Stimulated activated naive CD8-positive, alpha-beta T cell treated with anti-CD3 and anti-CD28 coated beads, Interleukin-15, Interleukin-2, amounts not matched to agents 100 U/mL and 50 U/mL, for 24 hours (primary cell): ENCODE data around the gene TAS2R60.
"Not testable (repeated sequence)": the region's sequence is repeated elsewhere in the genome, so short reads cannot be mapped to it uniquely, and the experiment has no call there.

ENCODE experiments used
- ATAC-seq: fragments of 150-1000 bp; cut with Tn5 transposase; one replicate; pipeline ENCODE4 v1.10.0; 2021
- DNase-seq: peaks from one replicate; pipeline ENCODE4 v3.0.0; 2021

Gene TAS2R60

DNA sequence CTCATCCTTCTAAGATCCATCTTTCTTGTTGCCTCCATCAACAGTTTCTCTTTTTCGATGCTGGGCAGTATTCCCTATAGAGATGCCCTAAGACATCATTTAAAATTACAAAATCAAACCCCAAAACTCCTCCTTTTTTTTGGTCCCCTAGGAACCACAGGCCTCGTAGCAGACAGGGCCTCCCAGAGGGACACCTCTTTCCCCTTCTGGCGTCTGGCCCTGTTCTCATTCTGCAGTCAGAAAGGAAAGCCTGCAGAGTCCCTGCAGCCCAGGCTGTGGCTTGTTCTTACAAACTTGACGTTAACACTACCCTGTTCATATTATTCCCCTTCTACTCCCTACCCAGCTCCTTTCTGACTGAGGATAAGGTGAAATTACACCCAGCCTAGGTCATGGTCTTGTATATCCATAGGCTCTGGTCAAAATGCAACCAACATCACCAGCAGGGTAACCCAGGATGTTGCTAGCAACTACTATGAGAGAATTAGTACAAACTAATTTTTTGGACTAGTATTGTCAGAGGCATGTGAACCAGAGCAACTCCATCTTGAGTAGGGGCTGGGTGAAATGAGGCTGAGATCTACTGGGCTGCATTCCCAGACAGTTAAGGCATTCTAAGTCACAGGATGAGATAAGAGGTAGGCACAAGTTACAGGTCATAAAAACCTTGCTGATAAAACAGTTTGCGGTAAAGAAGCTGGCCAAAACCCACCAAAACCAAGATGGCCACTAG lies 31.1 kb upstream of the TAS2R60 start:
- DNase-seq (no peak), ATAC-seq (no peak)

DNA sequence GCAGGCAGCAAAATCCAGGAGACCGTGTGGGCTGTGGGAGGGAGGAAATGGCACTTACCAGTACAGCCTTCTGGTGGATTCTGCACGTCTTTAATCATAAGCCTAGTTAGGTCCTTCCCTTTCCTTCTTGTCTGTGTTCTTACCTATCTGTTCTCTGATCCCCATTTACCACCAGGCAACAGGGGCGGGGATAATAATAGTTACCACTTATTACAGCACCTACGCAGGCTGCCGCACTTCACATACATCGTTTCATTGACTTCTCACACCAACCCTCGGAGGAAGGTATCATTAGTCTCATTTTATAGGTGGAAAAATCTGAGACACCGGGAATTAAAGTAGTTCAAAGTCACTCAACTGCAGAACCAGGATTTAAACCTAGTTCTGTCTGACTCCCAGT lies 30.1 kb upstream of the TAS2R60 start:
- ATAC-seq (no peak), DNase-seq (no peak)

DNA sequence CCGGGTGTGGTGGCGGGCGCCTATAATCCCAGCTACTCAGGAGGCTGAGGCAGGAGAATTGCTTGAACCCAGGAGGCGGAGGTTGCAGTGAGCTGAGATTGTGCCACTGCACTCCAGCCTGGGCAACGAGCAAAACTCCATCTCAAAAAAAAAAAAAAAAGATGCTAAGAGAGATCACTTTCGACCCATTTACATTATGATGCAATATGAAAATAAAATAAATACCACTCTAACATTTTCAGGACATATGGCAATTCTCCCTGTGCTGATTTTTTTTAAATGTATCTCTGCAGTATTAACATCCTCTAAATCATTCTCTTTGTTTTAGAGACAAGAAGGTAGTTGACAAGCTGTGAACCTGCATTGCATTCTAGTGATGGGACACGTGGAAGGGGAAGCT lies 28.0 kb upstream of the TAS2R60 start:
- not testable (repeated sequence) for DNase-seq, ATAC-seq

DNA sequence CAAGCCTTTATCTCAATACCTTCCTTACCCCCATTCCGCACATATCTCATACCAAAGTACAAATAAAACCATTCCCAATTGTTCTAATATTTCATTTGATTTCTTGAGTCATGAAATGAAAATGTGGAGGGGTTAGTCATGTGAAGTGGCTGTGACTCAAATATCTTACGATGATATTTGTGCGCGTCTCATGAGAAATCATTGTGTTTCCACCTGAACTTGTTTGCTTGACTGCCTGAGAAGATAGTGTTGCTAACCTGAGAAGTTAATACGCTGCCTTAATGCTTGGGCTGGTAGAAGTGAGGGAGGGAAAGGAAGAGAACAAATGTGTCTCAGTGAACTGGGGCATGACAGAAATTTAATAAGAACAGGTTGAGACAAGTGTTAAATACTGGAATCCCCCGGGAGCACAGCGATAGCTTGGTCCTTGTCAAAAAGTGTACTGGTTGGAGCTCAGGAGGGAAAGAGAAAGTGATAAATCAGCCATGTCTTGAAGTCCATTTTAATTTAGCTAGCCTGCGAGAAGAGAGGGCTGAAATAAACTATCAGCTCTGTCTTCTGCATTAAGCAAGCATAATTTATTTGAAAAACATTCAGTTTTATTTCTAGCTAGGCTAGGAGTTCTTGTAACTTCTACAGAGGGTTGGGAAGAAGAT lies 27.4 kb upstream of the TAS2R60 start:
- ATAC-seq, result no peak
- DNase-seq, result no peak

GRCh38 chr7:143416565-143417149 lies 26.6 kb upstream of the TAS2R60 start:
- ATAC-seq, result no peak

DNA sequence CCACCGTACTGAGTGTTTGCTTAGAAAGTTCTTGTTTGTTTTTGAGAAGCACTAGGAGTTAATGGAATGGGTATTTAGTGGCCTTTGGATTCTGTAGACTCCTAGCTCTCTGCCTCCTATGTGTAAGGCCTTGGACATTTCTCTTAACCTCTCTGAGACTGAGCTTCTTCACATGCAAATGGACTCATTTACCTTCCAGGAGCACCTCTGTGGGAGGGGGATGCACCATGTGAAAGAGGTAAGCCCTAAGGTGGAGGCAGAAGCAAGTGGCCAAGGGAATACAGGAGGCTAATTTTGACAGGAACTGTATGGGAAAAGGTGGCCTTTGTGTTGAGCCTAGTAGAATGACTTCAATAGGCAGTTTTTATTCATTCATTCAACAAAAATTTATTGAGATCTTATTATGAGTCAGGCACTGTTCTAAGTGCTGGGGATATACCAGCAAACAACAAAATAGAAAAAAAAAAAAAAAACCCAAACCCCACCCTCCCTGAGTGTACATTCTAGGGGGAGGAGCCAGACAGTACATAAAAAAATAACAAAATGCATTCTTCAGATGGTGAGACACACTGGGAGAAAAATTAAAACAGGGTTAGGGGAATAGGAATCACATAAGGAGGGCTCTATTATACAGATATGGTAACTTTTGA lies 25.4 kb upstream of the TAS2R60 start:
- ATAC-seq (no peak), DNase-seq (no peak)

More at GRCh38 chr7:143416565-143417149, 26.6 kb upstream of the TAS2R60 start:
- DNase-seq, result no peak

DNA sequence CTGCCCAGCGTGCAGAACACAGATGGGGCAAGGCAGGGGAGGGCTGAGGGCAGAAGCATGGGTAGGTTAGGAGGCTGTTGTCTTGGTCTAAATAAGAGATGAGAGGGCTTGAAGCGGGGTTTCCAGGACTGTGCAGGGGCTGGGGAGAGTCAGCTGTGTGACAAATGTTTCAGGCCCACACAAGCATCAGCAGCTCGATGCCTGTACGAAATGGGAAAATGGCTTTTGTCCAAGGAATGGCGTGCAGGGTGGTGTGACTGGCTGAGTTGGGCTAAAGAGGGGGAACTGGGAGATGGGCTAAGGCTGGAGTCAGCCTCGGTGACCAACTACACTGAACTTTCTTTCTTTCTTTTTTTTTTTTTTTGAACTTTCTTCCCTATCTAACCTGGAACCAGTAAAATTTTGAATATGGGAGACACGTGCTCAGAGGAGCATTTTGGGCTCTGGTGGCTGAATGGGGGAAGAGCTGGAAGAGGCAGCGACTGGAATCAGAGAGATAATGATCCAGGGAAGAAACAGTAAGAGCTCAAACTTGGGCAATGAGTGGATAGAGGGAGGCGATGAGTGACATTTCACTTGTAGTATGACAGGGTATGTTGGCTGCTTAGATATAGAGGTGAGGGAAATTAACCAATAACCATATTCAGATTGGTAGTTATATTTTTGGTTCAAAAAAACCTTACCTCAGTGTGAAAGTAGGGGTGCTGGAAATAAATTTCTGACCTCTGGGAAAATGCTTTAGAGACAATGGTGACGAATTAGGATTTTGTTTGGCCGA lies 24.4 kb upstream of the TAS2R60 start:
- DNase-seq (no peak), ATAC-seq (peak; percentile 36)

DNA sequence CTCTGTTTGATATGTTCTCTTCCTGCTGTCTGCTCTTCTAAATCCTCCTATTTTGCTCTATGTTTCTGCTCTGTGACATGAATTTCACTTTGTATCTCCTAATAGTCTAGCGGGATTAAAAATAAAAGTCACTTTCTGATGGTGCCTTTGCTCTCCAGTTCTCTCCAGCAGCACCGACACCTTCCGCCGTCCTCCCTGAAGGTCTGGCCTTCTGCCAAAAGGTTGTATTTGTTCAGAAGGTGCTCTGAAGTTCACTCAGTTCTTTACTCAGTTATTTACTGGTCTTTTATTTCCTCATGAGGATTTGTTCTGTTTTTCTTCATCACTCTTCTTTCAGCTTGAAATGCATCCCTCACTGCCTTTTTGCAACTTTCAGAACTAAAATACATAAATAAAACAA lies 23.4 kb upstream of the TAS2R60 start:
- ATAC-seq, result no peak
- no peak for DNase-seq

DNA sequence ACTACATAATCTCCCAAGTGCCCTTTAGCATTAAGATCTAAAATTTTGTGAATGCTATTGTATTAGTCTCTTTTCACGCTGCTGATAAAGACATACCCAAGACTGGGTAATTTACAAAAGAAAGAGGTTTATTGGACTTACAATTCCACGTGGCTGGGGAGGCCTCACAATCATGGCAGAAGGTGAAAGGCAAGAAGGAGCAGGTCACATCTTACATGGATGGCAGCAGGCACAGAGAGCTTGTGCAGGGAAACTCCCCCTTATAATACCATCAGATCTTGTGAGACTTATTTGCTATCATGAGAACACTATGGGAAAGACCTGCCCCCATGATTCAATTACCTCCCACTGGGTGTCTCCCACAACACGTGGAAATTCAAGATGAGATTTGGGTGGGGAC lies 22.6 kb upstream of the TAS2R60 start:
- not testable (repeated sequence) for ATAC-seq, DNase-seq

GRCh38 chr7:143422033-143422432 lies 21.2 kb upstream of the TAS2R60 start:
- no peak for DNase-seq
- no peak for ATAC-seq

GRCh38 chr7:143424476-143424875 lies 18.8 kb upstream of the TAS2R60 start:
- not testable (repeated sequence) for DNase-seq, ATAC-seq

DNA sequence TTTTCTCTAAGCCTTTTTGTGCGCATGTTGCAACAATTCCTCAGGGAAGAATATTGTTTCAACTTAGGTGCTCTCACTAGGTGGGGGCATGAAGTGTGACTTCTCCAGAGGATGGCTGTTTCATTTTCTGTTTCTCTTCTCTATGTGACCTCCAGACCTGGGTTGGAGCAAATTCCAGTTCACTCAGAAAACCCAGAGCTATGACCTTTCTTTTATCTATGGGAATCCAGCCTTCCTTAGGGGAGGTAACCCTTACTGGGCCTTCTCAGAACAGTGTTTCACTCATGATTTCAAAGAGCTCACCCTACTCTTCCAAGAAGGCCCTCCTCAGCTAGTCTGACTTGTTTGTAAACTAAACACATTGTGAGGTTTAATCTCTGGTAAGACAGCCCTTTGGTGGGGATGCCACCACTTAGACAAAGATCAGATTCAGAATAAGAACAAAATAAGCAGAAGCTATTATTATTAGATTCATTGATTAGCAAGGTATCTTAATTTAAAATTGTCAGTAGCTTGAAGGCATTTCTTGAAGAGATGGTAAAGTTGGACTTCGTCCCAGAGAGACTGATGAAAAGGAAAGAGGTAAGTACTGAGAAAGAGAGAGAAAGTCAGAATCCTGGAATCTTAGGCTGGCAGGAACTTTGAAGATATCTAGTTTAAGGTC lies 16.6 kb upstream of the TAS2R60 start:
- DNase-seq, result no peak
- ATAC-seq, result peak; percentile 32

- DNase-seq (no peak), ATAC-seq (no peak)
Measured at GRCh38 chr7:143429770-143430698, 13.2 kb upstream of the TAS2R60 start.

GRCh38 chr7:143431109-143431508 lies 12.1 kb upstream of the TAS2R60 start:
- ATAC-seq (no peak), DNase-seq (no peak)

DNA sequence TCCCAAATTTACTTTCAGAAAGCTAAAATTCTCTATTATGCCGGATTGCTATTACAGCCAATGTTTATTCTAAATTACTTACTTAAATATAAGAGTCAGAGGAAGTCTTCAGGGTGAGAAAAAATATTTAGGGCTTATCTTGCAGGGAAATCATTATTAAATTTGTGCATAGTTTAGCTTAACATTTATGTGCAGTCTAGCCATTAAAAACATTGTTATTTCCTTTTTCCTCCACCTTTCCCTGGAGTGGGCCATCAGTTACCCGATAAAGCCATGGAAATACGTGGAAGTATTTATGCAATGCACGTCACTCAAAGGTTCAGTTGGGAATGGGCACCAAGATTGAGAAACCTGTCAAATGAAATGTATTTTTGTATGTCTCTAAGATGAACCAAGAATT lies 9.5 kb upstream of the TAS2R60 start:
- DNase-seq, result no peak
- ATAC-seq, result no peak

DNA sequence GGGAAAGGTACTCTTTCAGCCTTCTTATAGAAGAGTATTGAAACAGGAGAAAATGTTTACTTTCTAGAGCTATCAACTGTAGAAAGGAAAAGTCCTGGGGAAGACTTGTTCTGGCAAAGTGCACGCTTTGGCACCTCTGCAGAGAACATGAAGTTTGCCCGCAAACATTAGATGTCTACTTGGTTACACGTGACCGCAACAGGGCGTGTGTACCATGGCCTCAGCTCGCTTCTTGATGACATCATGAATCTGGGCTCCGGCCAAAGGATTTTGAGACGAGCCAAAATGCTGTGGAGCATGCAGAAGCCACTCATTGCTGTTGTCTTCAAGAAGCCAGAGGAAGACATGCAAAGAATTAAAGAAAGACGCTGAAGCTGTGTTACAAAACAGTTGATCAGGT lies 8.6 kb upstream of the TAS2R60 start:
- DNase-seq (no peak), ATAC-seq (no peak)

DNA sequence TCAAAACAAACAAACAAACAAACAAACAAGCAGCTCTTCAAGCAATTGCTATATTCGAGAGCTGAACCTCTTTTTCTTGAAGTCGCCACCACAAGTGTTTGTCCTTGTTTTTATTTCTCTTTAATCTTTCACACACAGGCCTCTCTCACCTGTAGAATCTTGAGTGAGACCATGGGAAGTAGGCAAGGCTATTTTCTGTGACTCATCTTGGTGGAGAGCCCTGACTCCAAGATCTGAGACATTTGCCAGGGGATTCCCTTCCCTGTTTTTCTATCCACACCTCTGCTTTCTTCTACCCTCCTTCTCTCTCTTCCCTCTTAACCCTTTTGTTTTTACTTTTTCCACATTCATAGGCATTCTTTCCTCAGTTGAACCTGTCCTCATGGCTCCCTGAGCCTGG lies 8.0 kb upstream of the TAS2R60 start:
- DNase-seq (no peak), ATAC-seq (no peak)

- DNase-seq (no peak), ATAC-seq (no peak)
Measured at GRCh38 chr7:143436325-143436946, 6.8 kb upstream of the TAS2R60 start.

- DNase-seq (no peak), ATAC-seq (peak; percentile 36)
Measured at GRCh38 chr7:143437578-143437977, 5.7 kb upstream of the TAS2R60 start.

GRCh38 chr7:143439866-143440265 lies 3.4 kb upstream of the TAS2R60 start:
- no peak for DNase-seq
- no peak for ATAC-seq
